ENCODE results near the gene TFAM.

GRCh38 chr10:58435297-58435985, 50.2 kb downstream of the TFAM start:
- no peak for TF ChIP-seq CTCF (IDR thresholded peaks at IDR 0.05; ENCODE audit: low read length)
- no peak for TF ChIP-seq EZH2 (IDR thresholded peaks at IDR 0.05; ENCODE audit: borderline replicate concordance, low read length)
